Activated T-cell treated with anti-CD3 and anti-CD28 coated beads, Interleukin-2, amount 50 U/mL, for 1 hour (primary cell): ENCODE data around the gene KRTAP22-2.

Experiments used
- DNase-seq: peaks from one replicate; pipeline ENCODE4 v3.0.0-alpha.2; 2020

KRTAP22-2 gene

DNA sequence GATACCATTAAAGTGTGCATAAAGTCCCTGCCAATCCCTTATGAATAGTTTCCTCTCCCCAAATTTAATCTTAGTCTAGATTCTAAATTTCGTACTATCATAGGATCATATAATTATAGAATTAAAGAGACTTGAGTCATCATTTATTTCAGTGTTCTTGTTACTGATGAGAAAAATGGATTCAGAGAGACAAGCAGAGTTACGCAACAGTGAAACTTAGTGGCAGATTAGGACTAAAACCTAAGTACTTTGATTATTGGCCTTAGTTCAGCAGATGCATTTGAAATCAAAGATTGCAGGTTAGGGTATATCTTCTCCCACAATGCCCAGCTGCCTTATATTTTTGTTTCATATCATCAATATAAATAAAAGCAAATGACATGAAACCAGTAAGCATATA is 28.2 kb downstream of the KRTAP22-2 start:
- DNase-seq = no peak

GRCh38 chr21:30561264-30561895 is 28.8 kb downstream of the KRTAP22-2 start, which contains the start of gene KRTAP19-7:
Gene KRTAP19-7, minus strand, starts transcription at chr21:30561314. Its CDS starts 25 bp downstream, at chr21:30561289.
- no peak for DNase-seq

- no peak for DNase-seq
These were observed 35.1 kb downstream of the KRTAP22-2 start for GRCh38 chr21:30555095-30555494.

- no peak for DNase-seq
These were observed 37.4 kb downstream of the KRTAP22-2 start for GRCh38 chr21:30552782-30553181.

GRCh38 chr21:30541764-30542163 is 48.4 kb downstream of the KRTAP22-2 start, which contains the start of gene KRTAP19-6:
Gene KRTAP19-6, minus strand, starts transcription at chr21:30541864. Its CDS starts 31 bp downstream, at chr21:30541833.
- DNase-seq = no peak
